Measurements from ENCODE around the gene CFAP58. TPM values are rescaled to one million over a fixed set of nuclear protein-coding genes. Genes with fewer than 3 reads are reported as not detected.

Gene CFAP58
- total and polyA plus RNA-seq, 2 of the 13 experiments (the other 11 are each of a cell fraction or from before 2014, with no cell fraction given): 0.03 TPM; not detected in 1

DNA sequence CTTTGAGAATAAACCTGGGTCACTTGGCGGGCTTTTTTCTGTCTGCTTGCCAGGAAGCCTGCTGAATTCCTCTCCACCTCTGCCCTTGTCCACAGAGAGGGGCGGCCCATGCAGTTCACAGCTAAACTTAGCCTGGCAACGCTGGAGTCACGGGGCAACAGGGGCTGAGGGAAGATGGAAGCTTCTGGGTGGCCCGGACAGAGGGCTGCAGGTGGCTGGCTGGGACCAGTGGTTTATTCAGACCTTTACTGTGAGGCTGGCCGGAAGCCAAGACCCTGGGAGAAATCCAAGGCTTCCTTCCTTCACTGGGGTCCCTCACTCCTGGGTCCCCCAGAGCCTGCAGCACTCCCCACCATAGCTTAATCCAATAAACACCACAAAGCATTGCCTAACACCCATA is 32.4 kb upstream of the CFAP58 start:
- no peak overlapping the region for H3K9ac ChIP-seq (ENCODE audit: insufficient read depth, low read depth, low read length)
- no peak overlapping the region for H3K27ac ChIP-seq (ENCODE audit: extremely low read length, insufficient read depth, low read length)
- H3K79me2 ChIP-seq (ENCODE audit: insufficient read depth, low read length): no peaks in the 10 kb centered on the region
- 90% methylated on average over 2 of the region's 6 CpGs for WGBS (ENCODE audit: low lambda C conversion rate)
- H3K4me2 ChIP-seq (ENCODE audit: low read depth, low read length): no peak overlapping the region
- no peak overlapping the region for H2AFZ ChIP-seq (ENCODE audit: low read length)
- TF ChIP-seq GFI1 (CRISPR knock-in tag; IDR thresholded peaks at IDR 0.05; ENCODE audit: borderline replicate concordance): no peak
- TF ChIP-seq HDAC6 (IDR thresholded peaks at IDR 0.05; ENCODE audit: low read depth, low read length): no peak
- no peak for TF ChIP-seq ZFYVE20 (CRISPR knock-in tag; IDR thresholded peaks at IDR 0.05; ENCODE audit: borderline replicate concordance, low read depth)
- TF ChIP-seq, protein P1, sequence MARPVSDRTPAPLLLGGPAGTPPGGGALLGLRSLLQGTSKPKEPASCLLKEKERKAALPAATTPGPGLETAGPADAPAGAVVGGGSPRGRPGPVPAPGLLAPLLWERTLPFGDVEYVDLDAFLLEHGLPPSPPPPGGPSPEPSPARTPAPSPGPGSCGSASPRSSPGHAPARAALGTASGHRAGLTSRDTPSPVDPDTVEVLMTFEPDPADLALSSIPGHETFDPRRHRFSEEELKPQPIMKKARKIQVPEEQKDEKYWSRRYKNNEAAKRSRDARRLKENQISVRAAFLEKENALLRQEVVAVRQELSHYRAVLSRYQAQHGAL (CRISPR knock-in tag; IDR thresholded peaks at IDR 0.05; ENCODE audit: not compliant biosample characterization): no peak
- no peak for TF ChIP-seq ATAD3A (CRISPR knock-in tag; IDR thresholded peaks at IDR 0.05)
- no peak for TF ChIP-seq HMG20A (CRISPR knock-in tag; IDR thresholded peaks at IDR 0.05; ENCODE audit: borderline replicate concordance)
- TF ChIP-seq, protein P2, sequence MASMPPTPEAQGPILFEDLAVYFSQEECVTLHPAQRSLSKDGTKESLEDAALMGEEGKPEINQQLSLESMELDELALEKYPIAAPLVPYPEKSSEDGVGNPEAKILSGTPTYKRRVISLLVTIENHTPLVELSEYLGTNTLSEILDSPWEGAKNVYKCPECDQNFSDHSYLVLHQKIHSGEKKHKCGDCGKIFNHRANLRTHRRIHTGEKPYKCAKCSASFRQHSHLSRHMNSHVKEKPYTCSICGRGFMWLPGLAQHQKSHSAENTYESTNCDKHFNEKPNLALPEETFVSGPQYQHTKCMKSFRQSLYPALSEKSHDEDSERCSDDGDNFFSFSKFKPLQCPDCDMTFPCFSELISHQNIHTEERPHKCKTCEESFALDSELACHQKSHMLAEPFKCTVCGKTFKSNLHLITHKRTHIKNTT (CRISPR knock-in tag; IDR thresholded peaks at IDR 0.05): no peak
- TF ChIP-seq, protein P3, sequence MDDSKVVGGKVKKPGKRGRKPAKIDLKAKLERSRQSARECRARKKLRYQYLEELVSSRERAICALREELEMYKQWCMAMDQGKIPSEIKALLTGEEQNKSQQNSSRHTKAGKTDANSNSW (CRISPR knock-in tag; IDR thresholded peaks at IDR 0.05; ENCODE audit: borderline replicate concordance): no peak
- TF ChIP-seq ZSCAN31 (CRISPR knock-in tag; IDR thresholded peaks at IDR 0.05; ENCODE audit: low read depth): no peak
- no peaks in the 10 kb centered on the region for H3K36me3 ChIP-seq (replicated peaks in 1 of 2; ENCODE audit: control insufficient read depth in 1 of 2, insufficient read depth in 2 of 2, low read length in 2 of 2)
- 0 out of 2 replicates have a peak, but pooled peaks cover 3% of the 10 kb centered on the region for H4K20me1 ChIP-seq (ENCODE audit: insufficient read depth, low read length)
- no TSS peak for BruUV-seq (replicated peaks)
- H3K27me3 ChIP-seq (ENCODE audit: control insufficient read depth in 1 of 2, insufficient read depth in 2 of 2, low read length in 2 of 2): no peaks in the 10 kb centered on the region
- no peak overlapping the region for H3K4me3 ChIP-seq (replicated peaks in 1 of 3; ENCODE audit: insufficient read depth in 1 of 3, low read depth in 2 of 3, low read length in 3 of 3)
- ATAC-seq (no peak), DNase-seq (ENCODE audit: low spot score) (no peak), FAIRE-seq (no peak)
- POLR2A ChIA-PET: no interaction called here
- in situ Hi-C loops (cut with HindIII; ENCODE audit: extremely low pct_ligation_motif_present, low pct_unique_long_range_greater_than_20kb): no loop called here
- intact Hi-C loops (cut with micrococcal nuclease; ENCODE audit: unreplicated experiment): no loop called here
- CTCF ChIA-PET (ENCODE audit: low intra/inter-chr PET ratio, low total read pairs): no interaction called here
- H3K4me1 ChIP-seq (ENCODE audit: insufficient read depth, low read length): no peaks in the 10 kb centered on the region
- no peaks in the 10 kb centered on the region for H3K9me3 ChIP-seq (ENCODE audit: low read length)
